EL (cell line): ENCODE data around the gene MGME1.

Source experiments
- DNase-seq: peaks from one replicate; pipeline ENCODE4 v3.0.0-alpha.2; 2016

Gene MGME1, protein sequence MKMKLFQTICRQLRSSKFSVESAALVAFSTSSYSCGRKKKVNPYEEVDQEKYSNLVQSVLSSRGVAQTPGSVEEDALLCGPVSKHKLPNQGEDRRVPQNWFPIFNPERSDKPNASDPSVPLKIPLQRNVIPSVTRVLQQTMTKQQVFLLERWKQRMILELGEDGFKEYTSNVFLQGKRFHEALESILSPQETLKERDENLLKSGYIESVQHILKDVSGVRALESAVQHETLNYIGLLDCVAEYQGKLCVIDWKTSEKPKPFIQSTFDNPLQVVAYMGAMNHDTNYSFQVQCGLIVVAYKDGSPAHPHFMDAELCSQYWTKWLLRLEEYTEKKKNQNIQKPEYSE

DNA sequence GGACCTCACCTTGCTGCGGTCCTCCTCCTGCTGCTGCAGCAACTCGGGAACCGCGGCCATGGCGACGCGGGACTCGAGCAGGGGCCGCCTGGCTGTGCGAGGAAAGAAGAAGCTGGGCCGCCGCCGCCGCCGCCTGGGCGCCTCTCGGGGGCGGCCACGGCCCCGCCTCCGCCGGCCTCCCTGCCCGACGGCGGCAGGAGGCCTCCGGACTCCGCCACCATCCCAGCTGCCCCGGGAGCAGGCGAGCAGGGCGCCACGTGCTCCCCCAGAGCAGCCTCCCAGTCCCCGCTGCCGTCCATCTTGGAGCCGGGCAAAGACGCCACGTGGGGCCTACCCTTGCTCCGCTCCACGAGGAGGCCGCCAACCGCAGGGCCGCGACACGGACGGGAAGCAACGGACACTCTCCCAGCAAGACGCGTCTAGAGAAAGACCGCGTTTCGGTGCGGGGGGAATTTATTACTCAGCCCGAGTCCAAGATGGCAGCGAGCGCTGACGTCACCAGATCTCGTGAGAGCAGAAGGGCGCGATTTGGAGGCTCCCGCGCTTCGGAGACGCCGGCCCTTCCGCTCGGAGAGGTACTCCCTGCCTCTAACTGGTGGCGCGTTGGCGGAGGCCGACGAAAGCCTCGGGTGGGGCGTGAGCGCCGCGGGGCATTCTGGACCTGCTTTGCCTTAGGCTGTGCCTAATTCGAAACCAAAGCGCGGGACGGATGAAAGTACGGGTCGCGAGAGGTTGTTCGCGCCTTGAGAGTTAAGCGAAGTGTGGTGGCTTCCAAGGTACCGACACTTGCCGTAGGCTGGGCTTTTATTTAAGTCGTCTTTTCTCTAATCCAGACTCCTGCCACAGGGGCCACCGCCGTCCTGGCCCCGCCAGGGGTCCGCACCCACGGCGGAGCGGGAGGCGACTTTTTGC, at the start of gene MGME1, which contains the start of gene SNX5:
Gene MGME1, plus strand, starts transcription at position 653 of the 912 bp plus-strand sequence. CDS start 842 bp downstream, outside the sequence.
Gene SNX5, minus strand, starts transcription at position 429 of the 912 bp plus-strand sequence. Its CDS starts 369 bp downstream, at position 60.
- DNase-seq = peak; percentile 99

GRCh38 chr20:17919149-17919548, 49.7 kb upstream of the MGME1 start:
- no peak for DNase-seq

DNA sequence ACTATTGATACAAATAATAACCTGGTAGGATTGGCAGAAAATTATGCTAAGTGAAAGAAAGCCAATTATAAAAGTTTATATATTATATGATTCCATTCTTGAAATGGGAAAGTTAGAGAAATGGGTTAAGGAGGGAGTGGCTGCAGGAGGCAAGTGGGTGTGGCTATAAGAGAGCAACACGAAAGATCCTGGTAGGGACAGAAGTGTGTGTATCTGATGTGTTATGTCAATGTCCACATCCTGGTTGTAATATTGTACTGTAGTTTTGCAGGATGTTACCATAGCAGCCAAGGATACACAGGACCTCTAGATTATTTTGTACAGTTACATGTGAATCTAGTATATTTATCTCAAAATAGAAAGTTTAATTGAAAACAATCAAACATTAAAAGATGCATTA, 47.0 kb upstream of the MGME1 start:
- DNase-seq = no peak

DNA sequence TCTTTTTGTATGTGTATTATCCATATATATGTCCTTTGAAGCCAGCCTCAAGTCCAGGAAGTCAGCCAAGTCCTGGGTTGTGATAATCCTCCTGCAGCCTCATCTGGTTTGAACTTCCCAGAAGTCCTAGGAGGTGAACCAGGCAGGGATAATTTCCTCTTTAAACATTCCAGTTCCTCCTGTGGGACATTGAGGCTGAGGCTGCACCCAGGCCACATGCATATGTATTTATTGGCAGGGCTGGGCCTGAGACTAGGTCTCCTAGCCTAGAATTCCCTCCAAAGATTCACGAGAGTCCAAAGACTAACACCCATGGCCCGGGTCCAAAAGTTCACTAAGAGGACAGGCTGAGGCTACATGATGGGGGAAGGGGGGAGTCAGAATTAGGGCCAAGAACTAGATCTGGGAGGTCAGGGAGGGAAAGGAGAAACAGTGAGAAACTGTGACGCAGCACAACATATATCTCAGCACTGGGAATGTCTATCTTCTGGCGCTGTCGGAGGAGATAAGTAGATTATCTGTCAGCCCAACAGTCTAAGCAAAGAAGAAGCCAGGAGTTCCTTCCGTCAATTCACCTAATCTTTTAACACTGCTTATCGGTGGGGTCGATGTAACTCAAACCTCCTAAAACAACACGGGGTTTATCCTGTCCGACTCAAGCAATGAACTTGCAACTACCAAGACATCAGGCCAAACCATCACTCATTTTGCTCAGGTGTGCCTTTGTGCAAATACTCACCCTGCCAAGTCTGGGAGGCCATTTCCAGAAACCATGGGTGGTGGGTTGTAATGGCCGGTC, 43.5 kb upstream of the MGME1 start:
- DNase-seq = no peak

DNA sequence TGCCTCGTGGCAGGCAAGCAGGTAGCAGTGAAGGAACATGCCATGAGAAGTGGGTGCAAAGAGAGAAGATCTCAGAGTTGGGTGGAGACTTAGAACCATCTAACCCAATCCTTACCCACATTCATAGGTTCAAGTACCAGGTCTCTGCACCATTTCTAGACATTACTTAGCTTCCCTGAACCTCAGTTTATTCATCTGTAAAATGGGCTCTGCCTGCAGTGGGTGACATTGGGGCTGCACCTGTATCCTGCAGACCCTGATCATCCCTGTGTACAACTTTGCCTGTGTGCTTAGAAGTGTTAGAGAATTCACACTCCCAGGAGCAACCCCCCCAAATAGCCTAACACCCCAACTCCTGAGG, 42.9 kb upstream of the MGME1 start:
- no peak for DNase-seq

GRCh38 chr20:17928211-17928611, 40.6 kb upstream of the MGME1 start:
- no peak for DNase-seq

- no peak for DNase-seq
Measured at GRCh38 chr20:17928633-17929311, 40.0 kb upstream of the MGME1 start.

DNA sequence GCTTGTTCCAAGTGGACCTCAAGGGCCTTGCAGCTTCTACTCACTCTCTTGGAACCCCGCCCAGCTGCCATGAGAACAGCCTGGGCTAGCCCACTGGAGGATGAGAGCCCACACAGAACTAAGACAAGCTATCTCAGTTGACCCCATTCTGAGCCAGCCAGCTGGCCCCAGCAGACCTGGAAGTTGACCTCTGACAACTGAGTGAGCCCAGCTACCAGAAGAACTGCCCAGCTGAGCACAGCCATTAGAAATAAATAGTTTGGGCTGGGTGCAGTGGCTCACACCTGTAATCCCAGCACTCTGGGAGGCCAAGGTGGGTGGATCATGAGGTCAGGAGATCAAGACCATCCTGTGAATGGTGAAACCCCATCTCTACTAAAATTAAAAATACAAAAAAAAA, 37.3 kb upstream of the MGME1 start:
- DNase-seq = no peak

- no peak for DNase-seq
Measured at GRCh38 chr20:17932396-17932795, 36.4 kb upstream of the MGME1 start.

DNA sequence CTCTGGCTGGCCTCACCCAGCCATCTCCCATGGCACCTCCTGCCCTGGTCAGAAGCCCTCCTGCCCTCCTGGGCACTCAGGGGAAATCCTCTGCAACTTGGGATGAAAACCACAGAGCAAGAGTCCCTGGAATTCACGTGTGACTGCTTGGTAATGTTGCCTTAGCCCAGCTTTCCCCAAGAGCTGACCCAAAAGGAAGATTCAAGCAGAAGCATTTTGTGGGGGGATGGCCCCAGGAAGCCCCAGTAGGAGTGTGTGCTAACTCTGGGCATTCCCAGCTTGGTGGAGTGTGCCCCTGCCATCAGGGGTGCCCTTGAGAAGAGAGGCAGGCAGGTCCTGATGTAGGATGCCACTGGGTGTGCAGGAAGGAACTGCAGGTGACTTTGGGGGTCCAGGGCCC, 35.7 kb upstream of the MGME1 start:
- DNase-seq = no peak

- no peak for DNase-seq
Measured at GRCh38 chr20:17933711-17934110, 35.1 kb upstream of the MGME1 start.

GRCh38 chr20:17934141-17934862, 34.5 kb upstream of the MGME1 start:
- peak; percentile 64 for DNase-seq

- DNase-seq = peak; percentile 37
Measured at GRCh38 chr20:17935186-17935585, 33.6 kb upstream of the MGME1 start.

DNA sequence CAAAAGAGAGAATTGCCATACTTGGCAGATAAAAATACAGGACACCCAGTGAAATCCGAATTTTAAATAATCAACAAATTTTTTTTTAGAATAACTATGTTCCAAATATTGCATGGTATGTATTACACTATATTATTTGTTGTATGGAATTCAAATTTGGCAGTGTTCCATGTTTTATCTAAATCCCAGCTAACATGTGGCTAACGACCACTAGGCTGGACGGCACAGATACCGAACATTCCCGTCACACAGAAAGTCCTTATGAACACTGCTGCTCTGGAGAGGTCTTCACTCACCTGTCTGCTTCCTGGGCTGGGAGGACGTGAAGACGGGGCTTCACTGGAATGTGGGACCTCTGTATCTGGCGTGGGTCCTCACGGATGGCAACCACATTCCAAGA, 33.1 kb upstream of the MGME1 start:
- no peak for DNase-seq

- peak; percentile 32 for DNase-seq
Measured at GRCh38 chr20:17936286-17936760, 32.5 kb upstream of the MGME1 start.

GRCh38 chr20:17936761-17937732, 31.8 kb upstream of the MGME1 start:
- peak; percentile 53 for DNase-seq

DNA sequence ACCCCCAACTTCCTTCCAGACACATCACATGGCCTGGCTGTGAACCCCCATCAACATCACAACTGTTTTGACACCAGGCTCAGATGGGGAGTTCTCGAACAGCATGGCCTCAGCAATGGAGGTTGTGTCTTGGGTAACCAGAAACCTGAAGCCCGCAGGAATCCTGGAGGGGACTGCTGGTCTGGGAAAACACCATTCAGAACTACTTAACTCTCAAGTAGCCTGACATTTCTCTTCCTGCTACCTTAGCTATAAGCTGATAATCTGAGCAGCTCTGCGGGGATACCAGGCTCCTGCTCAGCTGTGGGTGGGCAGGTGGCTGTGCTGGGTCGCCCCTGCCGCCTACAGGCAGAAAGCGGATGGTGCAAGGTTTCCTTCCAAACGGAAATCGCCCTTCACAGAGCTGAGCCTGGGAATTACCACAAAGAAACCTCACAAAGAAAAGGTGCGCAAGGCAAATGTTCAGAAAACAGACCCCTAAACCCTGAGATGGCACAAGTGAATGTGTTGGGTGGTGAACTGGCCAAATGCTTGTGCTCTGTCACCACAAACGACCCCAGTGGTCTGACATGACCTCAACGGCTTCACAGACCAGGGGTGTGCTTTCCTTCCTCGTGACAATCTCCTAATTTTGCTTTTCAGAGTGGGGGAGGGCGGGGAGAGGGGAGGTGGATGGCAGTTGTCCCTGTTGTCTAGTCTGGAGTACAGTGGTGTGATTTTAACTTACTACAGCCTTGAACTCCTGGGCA, 29.8 kb upstream of the MGME1 start:
- peak; percentile 62 for DNase-seq

GRCh38 chr20:17939622-17940223, 29.1 kb upstream of the MGME1 start:
- no peak for DNase-seq
